Fibroblast of lung (primary cell): Measurements from ENCODE around the gene DEPDC5.

ENCODE experiments used
- EZH2 ChIP-seq: IDR thresholded peaks from 2 replicates; pipeline ENCODE4 v1.5.1; 2012; ENCODE audit warnings: low read length, control low read depth, mild to moderate bottlenecking; ENCODE audit errors: missing control alignments
- TF ChIP-seq, protein P1 (sequence below), 2 donors: IDR thresholded peaks in 1 of 2; conservative IDR thresholded peaks in 1 of 2; 1 replicate in 1 of 2; 2 replicates in 1 of 2; pipeline ENCODE4 v1.5.1; 2011 to 2012; ENCODE audit warnings: low read length in 2 of 2, control low read depth in 1 of 2, inconsistent platforms in 1 of 2, low read depth in 1 of 2, mild to moderate bottlenecking in 1 of 2

DNA sequence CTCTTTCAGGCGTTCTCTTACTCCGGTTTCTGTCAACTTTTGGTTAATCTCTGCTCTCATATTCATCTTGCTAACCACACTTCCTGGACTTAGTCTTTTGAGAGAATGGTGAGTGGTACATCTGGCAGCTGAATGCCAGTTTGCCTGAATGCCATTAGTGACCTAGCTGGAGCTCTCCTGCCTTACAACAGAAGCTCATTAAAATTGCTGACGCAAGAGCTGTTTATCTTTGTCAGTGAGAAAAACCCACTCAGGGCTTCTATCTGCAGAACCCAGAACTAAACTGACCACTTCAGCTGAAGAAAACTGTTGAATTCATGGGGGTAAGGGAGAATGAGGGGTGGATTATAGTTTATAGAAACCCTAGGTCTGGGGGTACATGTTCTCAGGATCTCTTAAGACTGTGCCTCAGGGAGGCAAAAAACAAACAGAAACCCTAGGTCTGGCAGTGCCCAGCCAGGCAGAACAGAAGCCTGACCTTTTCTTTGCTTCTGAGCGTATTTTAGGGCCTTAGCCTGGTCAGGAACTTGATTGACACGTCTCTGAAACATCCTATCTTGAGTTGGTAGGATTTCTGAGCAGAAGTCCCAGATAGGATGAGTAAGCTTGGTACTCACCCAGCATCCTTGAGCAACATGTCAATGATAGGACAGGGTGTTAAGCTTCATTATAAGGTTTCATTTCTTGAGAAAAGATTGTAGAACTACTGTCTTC lies 137.7 kb downstream of the DEPDC5 start:
- TF ChIP-seq, protein P1, sequence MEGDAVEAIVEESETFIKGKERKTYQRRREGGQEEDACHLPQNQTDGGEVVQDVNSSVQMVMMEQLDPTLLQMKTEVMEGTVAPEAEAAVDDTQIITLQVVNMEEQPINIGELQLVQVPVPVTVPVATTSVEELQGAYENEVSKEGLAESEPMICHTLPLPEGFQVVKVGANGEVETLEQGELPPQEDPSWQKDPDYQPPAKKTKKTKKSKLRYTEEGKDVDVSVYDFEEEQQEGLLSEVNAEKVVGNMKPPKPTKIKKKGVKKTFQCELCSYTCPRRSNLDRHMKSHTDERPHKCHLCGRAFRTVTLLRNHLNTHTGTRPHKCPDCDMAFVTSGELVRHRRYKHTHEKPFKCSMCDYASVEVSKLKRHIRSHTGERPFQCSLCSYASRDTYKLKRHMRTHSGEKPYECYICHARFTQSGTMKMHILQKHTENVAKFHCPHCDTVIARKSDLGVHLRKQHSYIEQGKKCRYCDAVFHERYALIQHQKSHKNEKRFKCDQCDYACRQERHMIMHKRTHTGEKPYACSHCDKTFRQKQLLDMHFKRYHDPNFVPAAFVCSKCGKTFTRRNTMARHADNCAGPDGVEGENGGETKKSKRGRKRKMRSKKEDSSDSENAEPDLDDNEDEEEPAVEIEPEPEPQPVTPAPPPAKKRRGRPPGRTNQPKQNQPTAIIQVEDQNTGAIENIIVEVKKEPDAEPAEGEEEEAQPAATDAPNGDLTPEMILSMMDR (conservative IDR thresholded peaks at IDR 0.05 in 1 of 2, IDR thresholded peaks at IDR 0.05 in 1 of 2; ENCODE audit: low read depth in 1 of 2, low read length in 2 of 2) = no peak
- TF ChIP-seq EZH2 = no peak
